Skeletal muscle tissue (tissue), 4 donors: ENCODE measurements around the gene DGKD. TPM values are rescaled to one million over a fixed set of nuclear protein-coding genes. Genes with fewer than 3 reads are reported as not detected.

Experiments used
- H3K27ac ChIP-seq: one replicate; pipeline ENCODE4 v1.7.0; 2013; ENCODE audit warnings: mild to moderate bottlenecking, low read depth, low read length, inconsistent platforms
- H3K27me3 ChIP-seq, 3 donors: one replicate each; pipeline ENCODE4 v1.7.0; 2013; ENCODE audit warnings: low read length in 3 of 3; ENCODE audit not compliant: control insufficient read depth in 3 of 3, insufficient read depth in 3 of 3
- H3K36me3 ChIP-seq, 3 donors: one replicate each; pipeline ENCODE4 v1.7.0; 2013; ENCODE audit warnings: low read length in 3 of 3; ENCODE audit not compliant: control insufficient read depth in 3 of 3, insufficient read depth in 3 of 3
- H3K4me1 ChIP-seq, 3 donors: one replicate each; pipeline ENCODE4 v1.7.0; 2013; ENCODE audit warnings: low read length in 3 of 3, mild to moderate bottlenecking in 3 of 3; ENCODE audit not compliant: control insufficient read depth in 3 of 3, insufficient read depth in 3 of 3
- H3K4me3 ChIP-seq, 3 donors: one replicate each; pipeline ENCODE4 v1.7.0; 2013; ENCODE audit warnings: low read length in 3 of 3
- H3K9ac ChIP-seq, 3 donors: one replicate each; pipeline ENCODE4 v1.7.0; 2013; ENCODE audit warnings: low read length in 3 of 3, mild to moderate bottlenecking in 3 of 3, moderate library complexity in 2 of 3, low read depth in 1 of 3
- H3K9me3 ChIP-seq, 3 donors: one replicate each; pipeline ENCODE4 v1.7.0; 2013; ENCODE audit warnings: low read length in 3 of 3; ENCODE audit not compliant: control insufficient read depth in 3 of 3
- total RNA-seq: library from RNA; depleted of rRNA; stranded (reverse); fragments of >200 nt; gene quantifications from one replicate; pipeline ENCODE4 v1.2.3, GENCODE V29; 2014
- donor health status: Osteomylitis.

Gene DGKD
- total RNA-seq, 1 donor from 2014 or later, result 17.2 TPM

GRCh38 chr2:233446121-233446520 is 91.8 kb downstream of the DGKD start:
- H3K27ac ChIP-seq, result no peak overlapping the region
- peak overlapping the region in 1 of 3 donors; percentile 33 for H3K9ac ChIP-seq
- H3K4me3 ChIP-seq, result no peak overlapping the region
- no peaks in the 10 kb centered on the region for H3K9me3 ChIP-seq
- peaks cover 75 to 93% (median 84%) of the 10 kb centered on the region in 3 donors for H3K36me3 ChIP-seq
- no peaks in the 10 kb centered on the region for H3K27me3 ChIP-seq
- H3K4me1 ChIP-seq, result peaks cover 8 to 40% (median 13%) of the 10 kb centered on the region in 3 donors

DNA sequence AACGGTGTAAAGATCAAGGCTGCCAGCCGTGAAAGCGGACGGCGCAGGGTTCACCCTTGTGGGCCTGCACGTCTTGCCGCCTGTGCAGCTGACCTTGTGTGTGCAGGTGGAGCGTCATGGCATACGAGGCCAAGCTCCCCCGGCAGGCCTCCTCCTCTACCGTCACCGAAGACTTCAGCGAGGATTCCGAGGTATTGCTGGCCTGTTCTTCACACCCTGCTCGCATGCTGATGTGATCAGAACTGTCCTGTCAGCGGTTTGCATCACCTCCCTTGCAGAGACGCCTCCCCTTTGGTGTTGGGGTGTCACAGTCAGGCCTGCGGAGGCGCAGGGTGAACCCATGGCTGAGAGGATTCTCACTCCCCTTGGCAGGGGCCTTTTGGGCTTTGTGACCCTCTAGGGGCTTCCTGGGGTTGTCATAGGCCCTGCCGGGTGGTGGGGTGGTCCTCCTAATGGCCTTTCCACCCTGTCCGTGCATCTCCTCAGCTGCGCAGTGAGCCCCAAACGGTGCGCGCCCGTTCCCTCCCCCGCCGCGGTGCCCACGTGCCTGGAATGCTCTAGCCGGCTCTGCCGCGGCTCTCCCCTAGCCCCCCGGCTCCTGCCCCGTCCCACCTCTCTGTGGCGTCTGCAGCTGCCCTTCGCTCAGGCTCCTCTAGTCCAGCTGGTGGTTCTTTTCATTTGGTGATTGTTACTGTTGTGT is 92.5 kb downstream of the DGKD start:
- Histone ChIP-seq H3K36me3 (peaks cover 77 to 93% (median 84%) of the 10 kb centered on the region in 3 donors), H3K27ac (no peak overlapping the region), H3K9me3 (no peaks in the 10 kb centered on the region), H3K9ac (no peak overlapping the region), H3K27me3 (no peaks in the 10 kb centered on the region), H3K4me3 (no peak overlapping the region), H3K4me1 (peaks cover 8 to 33% (median 12%) of the 10 kb centered on the region in 3 donors)

GRCh38 chr2:233447506-233448219 is 93.4 kb downstream of the DGKD start:
- Histone ChIP-seq H3K4me1 (peaks cover 8 to 28% (median 12%) of the 10 kb centered on the region in 3 donors), H3K36me3 (peaks cover 85 to 98% (median 89%) of the 10 kb centered on the region in 3 donors), H3K4me3 (no peak overlapping the region), H3K27ac (no peak overlapping the region), H3K9me3 (no peaks in the 10 kb centered on the region), H3K9ac (no peak overlapping the region), H3K27me3 (no peaks in the 10 kb centered on the region)

GRCh38 chr2:233448220-233448559 is 93.9 kb downstream of the DGKD start:
- H3K4me1 ChIP-seq, result peaks cover 8 to 23% (median 9%) of the 10 kb centered on the region in 3 donors

GRCh38 chr2:233448575-233448974 is 94.3 kb downstream of the DGKD start:
- Histone ChIP-seq H3K9me3 (no peaks in the 10 kb centered on the region), H3K27me3 (no peaks in the 10 kb centered on the region), H3K9ac (no peak overlapping the region), H3K36me3 (peaks cover 92 to 99% (median 95%) of the 10 kb centered on the region in 3 donors), H3K27ac (no peak overlapping the region), H3K4me3 (no peak overlapping the region), H3K4me1 (peaks cover 6 to 19% (median 7%) of the 10 kb centered on the region in 3 donors)

More at GRCh38 chr2:233448220-233448559, 93.9 kb downstream of the DGKD start:
- Histone ChIP-seq H3K9me3 (no peaks in the 10 kb centered on the region), H3K27ac (no peak overlapping the region), H3K4me3 (no peak overlapping the region), H3K36me3 (peaks cover 88 to 98% (median 91%) of the 10 kb centered on the region in 3 donors), H3K9ac (no peak overlapping the region), H3K27me3 (no peaks in the 10 kb centered on the region)

GRCh38 chr2:233449081-233449901 is 95.0 kb downstream of the DGKD start:
- peaks cover 94 to 99% (median 96%) of the 10 kb centered on the region in 3 donors for H3K36me3 ChIP-seq
- H3K27ac ChIP-seq, result no peak overlapping the region
- peaks cover 2 to 12% (median 3%) of the 10 kb centered on the region in 3 donors for H3K4me1 ChIP-seq
- no peaks in the 10 kb centered on the region for H3K27me3 ChIP-seq
- no peaks in the 10 kb centered on the region for H3K9me3 ChIP-seq
- H3K9ac ChIP-seq, result no peak overlapping the region
- H3K4me3 ChIP-seq, result no peak overlapping the region

- Histone ChIP-seq H3K4me1 (peaks cover 0 to 5% (median 0%) of the 10 kb centered on the region in 3 donors), H3K36me3 (peaks cover 93 to 99% (median 96%) of the 10 kb centered on the region in 3 donors), H3K27me3 (no peaks in the 10 kb centered on the region), H3K9me3 (no peaks in the 10 kb centered on the region), H3K9ac (no peak overlapping the region), H3K4me3 (no peak overlapping the region), H3K27ac (no peak overlapping the region)
These were observed 95.9 kb downstream of the DGKD start for GRCh38 chr2:233449921-233450863.

DNA sequence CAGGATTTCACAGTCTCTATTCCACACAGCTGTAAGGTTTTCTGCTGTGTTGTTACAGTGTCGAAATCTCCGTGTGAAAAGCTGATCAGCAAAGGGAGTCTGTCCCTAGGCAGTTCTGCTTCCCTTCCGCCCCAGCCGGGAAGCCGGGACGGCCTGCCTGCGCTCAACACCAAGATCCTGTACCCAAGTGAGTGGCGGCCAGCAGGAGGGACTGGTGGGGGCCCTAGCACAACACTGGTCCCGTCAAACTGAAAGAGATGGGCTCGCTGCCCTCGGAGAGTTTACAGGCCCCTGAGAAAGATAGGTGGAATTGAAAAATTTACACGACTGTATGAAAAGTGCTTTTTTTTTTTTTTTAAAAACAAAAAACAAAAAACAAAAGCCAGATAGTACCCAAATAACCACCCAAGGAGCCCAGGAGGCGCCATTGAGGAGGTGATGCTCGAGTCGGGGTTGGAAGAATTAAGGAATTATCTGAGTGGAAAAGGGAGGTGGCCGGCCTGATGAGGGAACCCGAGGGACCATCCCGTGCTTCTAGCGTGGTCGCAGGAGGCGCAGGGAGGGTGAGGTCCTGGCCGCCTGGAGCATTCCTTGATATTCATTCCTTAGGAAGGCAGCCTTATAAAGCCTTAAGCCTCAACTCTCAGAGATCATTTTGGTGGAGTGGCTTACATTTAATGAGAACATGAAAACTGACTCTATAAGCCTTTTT is 96.7 kb downstream of the DGKD start:
- peaks cover 95 to 98% (median 96%) of the 10 kb centered on the region in 3 donors for H3K36me3 ChIP-seq
- H3K27me3 ChIP-seq, result no peaks in the 10 kb centered on the region
- H3K9ac ChIP-seq, result no peak overlapping the region
- H3K4me1 ChIP-seq, result no peaks in the 10 kb centered on the region
- no peaks in the 10 kb centered on the region for H3K9me3 ChIP-seq
- no peak overlapping the region for H3K4me3 ChIP-seq
- H3K27ac ChIP-seq, result no peak overlapping the region
